Smooth muscle cell of the brain vasculature (primary cell): ENCODE results near the gene ZNF679.
"Not testable (repeated sequence)": the region's sequence is repeated elsewhere in the genome, so short reads cannot be mapped to it uniquely, and the experiment has no call there.

Experiments
- DNase-seq: peaks from one replicate; pipeline ENCODE4 v3.0.0-alpha.2; 2012; ENCODE audit warnings: low read depth, low spot score

Gene ZNF679

DNA sequence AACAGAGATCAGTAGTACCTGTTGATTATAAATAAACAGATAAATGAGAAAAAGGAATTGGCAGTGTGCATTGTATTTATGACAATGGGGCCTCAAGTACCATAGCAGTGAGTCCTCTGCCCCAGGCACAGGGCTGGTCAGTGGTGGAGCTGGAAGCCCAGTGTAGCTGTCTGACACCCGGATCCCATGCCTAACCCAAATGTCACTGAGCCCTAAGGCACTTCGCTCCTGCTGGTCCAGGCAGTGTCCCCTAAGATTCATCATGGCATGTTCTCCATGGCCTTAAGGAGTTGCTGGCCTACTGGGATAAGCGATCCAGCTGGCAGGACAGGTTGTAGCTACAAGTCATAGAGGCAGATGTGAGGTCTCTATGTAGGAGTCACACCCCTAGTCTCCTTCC lies 82.2 kb downstream of the ZNF679 start:
- DNase-seq, result no peak

- no peak for DNase-seq
These were observed 84.6 kb downstream of the ZNF679 start for GRCh38 chr7:64312826-64313225.

DNA sequence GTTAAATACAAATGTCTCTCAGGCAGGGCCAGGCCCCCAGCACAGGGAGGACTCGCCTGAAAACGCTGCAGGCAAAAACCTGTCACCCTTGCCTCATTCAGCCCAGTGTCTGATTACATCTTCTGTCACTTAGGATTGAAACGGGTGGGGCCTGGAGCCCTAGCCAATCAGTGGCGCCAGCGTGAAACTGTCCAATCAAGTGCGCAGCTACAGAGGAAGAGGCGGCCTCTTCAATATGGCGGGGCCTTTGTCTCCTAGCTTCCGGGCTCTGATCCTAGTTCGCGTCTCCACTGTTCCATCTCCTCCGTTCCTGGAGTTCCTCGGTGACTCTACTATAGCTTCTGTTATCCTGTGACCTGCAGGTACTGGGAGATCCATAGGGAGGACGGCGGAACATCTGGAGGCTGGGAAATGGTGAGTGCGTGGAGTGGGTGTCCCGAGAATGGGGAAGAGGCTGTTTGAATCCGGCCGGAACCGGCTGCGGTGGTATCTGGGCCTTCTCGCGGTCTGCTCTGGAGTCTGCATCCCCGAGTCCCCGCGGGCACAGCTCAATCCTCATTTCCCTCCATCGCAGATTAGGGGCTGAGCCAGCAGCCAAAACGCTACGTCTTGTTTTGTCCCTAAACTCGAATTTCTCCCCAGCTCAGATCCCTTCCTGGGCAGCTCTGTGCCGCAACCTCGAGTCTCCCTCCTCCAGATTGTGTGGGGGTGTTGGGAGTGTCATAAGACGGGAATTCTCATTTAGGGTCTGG lies 85.6 kb downstream of the ZNF679 start, which contains the start of gene ZNF736:
ZNF736 (plus strand) TSS at position 222 of the 752 bp plus-strand sequence; CDS start at position 412, 190 bp downstream.
- DNase-seq, result peak; percentile 79

DNA sequence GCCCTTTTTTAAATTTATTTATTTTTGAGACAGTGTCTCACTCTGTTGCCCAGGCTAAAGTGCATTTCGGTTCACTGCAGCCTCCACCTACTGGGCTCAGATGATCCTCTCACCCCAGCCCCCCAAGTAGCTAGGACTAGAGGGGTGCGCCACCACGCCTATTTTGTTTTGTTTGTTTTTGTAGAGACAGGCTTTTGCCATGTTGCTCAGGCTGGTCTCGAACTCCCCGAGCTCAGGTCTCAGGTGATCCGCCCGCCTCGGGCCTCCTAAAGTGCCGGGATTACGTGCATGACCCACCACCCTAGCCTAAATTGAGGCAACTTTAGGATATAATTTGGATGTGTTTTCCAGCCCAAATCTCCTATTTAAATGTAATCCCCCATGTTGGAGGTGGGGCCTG lies 86.3 kb downstream of the ZNF679 start:
- no peak for DNase-seq

- not testable (repeated sequence) for DNase-seq
These were observed 87.9 kb downstream of the ZNF679 start for GRCh38 chr7:64316031-64316742.
